Ecto neural progenitor cell (in vitro differentiated cells): ENCODE data around the gene UQCC2.
A peak's percentile ranks its signal among the peaks of the same experiment; 100 is the strongest.

Source experiments
- DNase-seq: peaks from one replicate; pipeline ENCODE4 v3.0.0-alpha.2; 2018; ENCODE audit warnings: low spot score

The UQCC2 gene

GRCh38 chr6:33676416-33677142 lies 34.9 kb downstream of the UQCC2 start:
- no peak for DNase-seq

- DNase-seq: no peak
Measured at GRCh38 chr6:33675968-33676367, 35.5 kb downstream of the UQCC2 start.

- DNase-seq: peak; percentile 68
Measured at GRCh38 chr6:33673851-33674250, 37.6 kb downstream of the UQCC2 start.

DNA sequence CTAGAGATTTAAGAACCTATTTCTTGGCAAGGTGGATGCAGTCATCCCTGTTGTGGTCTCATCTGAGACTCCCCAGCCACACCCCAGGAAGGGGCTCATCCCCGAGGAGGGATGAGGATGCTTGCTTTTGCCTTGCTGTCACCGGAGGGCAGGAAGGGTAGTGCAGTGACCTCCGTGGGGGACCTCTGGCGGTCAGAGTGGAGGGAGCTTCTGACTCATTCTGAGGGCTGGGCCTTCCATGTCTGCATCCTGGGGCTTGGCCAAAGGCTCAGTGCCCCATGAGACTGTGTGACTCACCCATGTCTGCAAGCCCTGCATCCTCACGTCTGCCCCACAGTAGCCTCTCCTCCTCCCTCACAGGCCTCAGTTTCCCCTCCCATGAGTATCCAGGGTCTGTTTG lies 38.7 kb downstream of the UQCC2 start:
- DNase-seq: peak; percentile 66

- DNase-seq: no peak
Measured at GRCh38 chr6:33671744-33672072, 39.8 kb downstream of the UQCC2 start.

DNA sequence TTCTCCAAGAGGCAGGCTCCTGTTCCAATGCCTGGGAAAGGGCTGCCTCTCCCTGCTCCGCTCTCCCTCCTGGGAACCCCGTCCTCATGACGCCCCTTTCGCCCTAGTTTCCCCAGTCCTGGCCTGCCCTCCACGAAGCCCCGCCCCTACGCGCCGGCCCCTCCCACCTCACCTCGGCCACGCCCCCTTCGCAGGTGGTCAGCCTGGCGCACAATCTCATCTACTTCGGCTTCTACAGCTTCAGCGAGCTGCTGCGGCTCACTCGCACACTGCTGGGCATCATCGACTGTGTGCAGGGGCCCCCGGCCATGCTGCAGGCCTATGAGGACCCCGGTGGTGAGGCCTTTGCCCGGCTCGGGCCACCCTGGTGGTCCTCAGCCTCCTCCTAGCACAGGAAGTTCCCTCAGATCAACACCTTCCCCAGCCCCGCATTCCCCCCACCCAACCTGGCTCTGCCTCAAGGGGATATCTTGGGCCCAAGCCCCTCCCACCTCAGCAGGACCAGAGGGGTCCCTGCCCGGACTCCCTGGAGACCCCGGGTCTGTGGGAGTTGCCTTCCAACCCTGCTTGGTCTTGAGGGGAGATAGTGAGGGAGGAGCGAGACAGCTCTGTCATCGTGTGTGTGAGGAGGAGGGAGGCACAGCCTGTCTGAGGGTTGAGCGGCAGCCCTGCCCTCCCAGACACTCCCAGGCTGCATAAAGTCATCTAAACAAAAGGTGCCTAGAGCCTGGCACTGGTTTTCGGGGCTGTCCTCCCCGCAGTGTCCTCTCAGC lies 40.3 kb downstream of the UQCC2 start:
- DNase-seq: no peak

DNA sequence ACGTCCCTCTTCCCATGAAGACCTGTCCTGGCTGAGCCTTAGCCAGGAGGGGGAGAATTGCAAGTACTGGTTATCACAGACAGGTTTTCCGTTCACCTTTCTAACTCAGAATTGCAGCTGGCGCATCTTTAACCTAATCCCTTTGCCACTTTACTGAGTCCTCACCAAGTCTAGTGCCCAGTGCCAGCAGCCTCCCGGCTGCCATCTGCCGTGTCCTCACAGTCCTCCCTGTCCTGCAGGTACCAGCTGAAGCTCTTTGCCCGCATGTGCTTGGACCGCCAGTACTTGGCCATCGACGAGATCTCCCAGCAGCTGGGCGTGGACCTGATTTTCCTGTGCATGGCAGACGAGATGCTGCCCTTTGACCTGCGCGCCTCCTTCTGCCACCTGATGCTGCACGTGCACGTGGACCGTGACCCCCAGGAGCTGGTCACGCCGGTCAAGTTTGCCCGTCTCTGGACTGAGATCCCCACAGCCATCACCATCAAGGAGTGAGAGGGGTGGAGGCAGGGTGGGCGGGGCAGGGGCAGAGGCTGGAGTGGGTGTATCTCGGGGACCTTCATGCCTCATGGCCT lies 41.3 kb downstream of the UQCC2 start:
- no peak for DNase-seq

DNA sequence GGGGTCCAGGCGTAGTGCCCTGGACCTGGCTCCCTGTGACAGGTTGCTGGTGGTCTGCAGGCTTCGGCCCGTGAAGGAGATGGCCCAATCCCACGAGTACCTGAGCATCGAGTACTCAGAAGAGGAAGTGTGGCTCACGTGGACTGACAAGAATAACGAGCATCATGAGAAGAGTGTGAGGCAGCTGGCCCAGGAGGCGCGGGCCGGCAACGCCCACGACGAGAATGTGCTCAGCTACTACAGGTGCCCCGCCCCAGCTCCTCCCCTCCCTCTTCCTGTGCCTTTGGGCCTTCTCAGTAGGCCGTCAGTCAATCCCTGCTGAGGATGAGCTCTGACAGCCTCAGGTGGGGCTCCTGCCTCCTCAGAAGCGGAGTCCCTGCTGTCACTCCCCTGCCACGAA lies 42.6 kb downstream of the UQCC2 start:
- DNase-seq: no peak

DNA sequence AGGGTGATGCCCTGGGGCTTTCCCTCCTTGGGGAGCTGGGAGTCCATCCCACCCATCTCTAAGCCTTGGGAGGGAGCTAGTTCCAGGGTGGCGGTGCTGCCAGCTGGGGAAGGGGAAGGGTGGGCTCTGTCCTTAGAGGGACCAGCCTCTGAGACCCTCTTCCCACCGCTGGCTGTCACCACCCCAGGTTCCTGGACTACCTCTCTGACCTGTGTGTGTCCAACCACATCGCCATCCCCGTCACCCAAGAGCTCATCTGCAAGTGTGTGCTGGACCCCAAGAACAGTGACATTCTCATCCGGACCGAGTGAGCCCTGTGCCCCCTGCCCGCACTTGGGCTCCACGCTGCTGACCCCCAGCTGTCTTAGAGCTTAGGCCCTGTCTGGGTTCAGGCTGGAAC lies 43.2 kb downstream of the UQCC2 start:
- no peak for DNase-seq

DNA sequence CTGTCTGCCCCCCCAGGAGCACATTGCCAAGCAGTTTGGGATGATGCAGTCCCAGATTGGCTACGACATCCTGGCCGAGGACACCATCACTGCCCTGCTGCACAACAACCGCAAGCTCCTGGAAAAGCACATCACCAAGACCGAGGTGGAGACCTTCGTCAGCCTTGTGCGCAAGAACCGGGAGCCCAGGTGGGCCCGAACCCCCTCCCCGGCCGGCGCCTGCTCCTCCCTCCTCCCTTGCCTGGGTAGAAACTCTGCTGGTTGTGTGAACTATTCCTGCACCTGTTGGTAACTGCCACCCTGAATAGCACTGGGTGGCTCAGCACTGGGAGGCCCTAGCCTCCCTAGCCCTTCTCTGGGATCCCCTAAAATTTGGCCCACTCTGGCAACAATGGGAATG lies 43.7 kb downstream of the UQCC2 start:
- no peak for DNase-seq

GRCh38 chr6:33667072-33667471 lies 44.4 kb downstream of the UQCC2 start:
- no peak for DNase-seq

DNA sequence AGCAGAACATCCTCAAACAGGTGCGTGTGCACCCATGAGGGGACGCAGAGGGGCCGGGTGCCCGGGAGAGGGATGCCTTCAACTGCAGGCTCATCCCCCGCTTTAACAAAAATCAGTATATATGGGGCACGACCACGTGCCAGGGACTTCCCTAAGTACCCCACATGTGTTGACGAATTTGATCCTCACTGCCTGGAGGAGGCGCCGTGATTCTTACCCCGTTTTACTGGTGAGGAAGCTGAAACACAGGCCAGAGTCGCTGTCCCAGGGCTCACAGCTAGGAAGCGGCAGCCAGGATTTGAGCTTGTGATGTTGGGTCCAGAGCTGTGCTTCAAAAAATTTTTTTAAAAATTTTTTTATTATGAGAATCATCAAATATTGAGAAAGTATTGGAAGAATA lies 45.5 kb downstream of the UQCC2 start:
- DNase-seq: no peak

DNA sequence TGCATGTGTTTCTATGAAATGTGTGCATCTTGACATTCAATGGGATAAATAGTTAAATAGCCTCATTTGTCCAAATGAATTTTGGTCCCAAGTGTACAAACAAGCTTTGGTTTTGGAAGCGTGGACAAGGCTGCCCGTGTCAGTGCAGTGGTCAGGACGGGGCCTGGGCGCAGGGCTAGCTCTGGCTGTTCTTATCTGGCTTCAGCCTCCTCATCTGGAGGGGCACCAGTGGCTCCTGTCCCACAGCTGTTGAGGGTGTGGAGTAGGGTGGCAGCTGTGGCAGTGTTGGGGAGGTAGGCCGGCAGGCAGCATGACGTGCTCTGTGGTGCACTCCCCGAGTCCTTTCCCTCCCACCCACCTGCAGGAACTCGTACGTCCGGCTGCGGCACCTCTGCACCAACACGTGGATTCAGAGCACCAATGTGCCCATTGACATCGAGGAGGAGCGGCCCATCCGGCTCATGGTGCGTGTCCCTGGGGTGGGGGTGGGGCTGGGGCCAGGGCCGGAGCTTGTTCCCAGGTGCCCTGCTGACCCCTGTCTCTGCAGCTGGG lies 46.9 kb downstream of the UQCC2 start:
- DNase-seq: no peak

GRCh38 chr6:33663727-33664449 lies 47.6 kb downstream of the UQCC2 start:
- DNase-seq: no peak

DNA sequence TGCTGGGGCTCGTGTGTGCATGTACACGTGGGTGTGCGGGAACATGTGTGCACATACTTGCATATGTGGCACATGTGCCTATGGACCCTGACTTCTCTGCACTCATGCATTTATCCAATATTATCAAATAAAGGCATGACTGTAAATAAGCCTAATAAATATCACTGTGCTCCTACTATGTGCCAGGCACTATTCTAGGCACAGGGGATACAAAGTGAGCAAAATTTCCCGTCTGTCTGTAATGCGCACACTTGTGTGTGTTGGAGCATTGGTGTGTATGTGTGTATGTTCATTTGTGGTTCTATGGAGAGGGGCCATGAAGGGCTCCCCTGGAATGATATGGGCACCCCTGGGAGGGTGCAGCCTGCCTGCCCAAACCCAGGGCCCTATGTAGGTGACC lies 48.5 kb downstream of the UQCC2 start:
- DNase-seq: no peak

DNA sequence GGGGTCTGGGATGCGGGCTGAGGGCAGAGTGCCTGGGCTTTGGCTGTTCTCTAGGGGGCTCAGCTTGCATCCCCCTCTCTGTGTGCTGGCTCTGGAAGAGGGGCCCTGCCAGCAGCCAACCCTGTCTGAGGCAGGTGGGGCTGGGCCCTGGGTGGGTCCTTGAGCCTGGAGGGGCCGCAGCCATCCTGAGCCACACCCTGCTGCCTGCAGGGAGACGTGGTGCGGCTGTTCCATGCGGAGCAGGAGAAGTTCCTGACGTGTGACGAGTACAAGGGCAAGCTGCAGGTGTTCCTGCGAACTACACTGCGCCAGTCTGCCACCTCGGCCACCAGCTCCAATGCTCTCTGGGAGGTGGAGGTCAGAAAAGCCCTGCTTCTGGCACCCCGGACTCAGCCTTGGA lies 49.2 kb downstream of the UQCC2 start:
- no peak for DNase-seq

DNA sequence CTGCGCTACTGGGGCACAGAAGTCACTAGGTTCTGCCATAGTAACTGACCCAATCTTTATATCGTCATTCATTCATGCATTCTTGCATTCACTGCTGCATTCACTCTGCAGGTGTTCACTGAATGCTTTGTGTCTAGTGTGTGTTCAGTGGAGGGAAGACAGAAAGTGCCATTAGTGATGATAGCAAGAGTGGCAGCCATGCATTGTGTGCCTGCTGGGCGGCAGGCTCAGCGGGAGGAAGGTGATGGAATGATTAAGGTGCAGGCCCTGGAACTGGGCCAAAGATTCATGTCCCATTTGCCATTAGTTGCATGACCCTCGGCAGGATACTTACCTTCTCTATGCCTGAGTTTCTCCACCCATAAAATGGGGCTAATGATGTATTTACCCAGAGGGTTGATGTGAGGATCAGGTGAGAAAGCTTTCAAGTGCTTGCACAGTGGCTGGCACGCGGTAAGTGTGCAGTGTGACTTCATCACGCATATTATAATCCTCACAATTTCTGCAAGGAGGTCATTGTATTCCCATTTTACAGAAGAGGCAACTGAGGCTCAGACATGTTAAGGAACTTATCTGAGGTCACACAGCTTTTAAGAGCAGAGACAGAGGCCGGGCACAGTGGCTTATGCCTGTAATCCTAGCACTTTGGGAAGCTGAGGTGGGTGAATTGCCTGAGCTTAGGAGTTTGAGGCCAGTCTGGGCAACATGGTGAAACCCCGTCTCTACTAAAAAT lies 50.2 kb downstream of the UQCC2 start:
- DNase-seq: no peak

DNA sequence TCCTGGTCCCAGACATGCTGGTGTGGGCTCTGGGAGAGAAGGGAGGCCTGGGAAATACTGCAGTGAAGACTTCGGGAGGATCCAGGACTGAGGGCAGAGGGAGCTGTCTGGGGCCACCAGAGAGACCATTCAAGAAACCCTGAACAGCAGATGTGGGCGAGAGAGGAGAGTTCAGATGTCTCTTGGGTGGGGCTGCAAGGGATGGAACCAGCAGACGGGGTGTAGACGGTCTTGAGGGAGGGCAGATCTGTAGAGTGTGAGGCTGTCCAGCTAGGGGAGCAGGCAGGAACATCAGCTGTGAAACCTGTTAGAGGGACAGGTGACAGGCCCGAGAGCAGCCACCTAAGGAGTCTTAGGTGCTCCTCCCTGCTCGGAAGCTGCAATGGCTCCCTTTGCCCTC lies 51.5 kb downstream of the UQCC2 start:
- no peak for DNase-seq

- no peak for DNase-seq
Measured at GRCh38 chr6:33658982-33659689, 52.4 kb downstream of the UQCC2 start.

DNA sequence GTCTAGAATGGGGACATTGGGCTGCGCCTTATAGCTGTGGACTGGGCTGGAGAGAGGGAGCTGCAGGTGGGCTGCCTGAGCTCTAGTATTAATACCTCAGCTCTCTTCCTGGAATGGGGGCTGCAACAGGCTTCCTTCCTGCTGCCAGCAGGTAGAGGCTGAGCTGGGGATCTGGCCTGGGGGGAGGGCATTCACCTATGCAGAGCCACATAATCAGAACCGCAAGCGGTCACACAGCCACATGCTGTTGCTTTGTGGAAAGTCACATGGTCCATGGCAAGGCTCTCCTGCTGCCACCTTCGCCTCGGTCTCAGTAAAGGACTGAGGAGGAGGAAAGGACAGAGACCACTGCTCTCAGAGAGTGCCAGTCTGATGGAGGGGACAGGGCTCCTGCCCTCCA lies 54.7 kb downstream of the UQCC2 start:
- no peak for DNase-seq
